ENCODE results near the gene EPHB4.
"Not testable (repeated sequence)": the region's sequence is repeated elsewhere in the genome, so short reads cannot be mapped to it uniquely, and the experiment has no call there.

The EPHB4 gene

DNA sequence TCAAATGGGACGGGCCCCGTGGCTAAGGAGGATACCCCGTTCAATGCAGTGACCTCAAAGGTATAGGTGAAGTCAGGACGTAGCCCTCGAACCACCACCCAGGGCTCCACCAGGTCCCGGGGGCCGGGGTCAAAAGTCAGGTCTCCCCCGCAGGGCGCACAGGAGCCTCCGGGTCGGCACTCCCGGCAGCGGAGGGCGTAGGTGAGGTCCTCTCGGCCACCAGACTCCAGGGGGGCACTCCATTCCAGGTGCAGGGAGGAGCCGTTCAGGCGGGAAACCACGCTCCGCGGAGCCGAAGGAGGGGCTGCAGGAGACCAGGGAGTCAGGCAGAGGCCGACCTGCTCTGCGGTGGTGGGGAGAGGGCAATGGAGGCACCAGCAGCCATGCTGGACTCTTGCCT is 7.7 kb downstream of the EPHB4 start:
- DNase-seq (ENCODE audit: low read depth) = no peak

DNA sequence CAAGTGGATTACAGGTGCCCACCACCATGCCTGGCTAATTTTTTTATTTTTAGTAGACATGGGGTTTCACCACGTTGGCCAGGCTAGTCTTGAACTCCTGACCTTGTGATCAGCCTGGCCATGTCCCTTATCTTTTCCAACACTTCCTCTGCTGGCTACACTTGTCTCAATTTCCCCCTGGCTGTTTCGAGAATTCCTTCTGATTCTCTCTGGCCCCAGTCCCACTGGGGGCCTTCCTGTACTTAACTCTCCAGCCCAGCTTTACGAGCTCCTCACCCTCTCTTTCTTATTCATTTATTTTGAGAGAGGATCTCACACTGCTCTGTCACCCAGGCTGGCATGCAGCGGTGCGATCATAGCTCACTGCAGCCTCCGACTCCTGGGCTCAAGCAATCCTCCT is 8.5 kb downstream of the EPHB4 start:
- DNase-seq (ENCODE audit: low read depth) = no peak

DNA sequence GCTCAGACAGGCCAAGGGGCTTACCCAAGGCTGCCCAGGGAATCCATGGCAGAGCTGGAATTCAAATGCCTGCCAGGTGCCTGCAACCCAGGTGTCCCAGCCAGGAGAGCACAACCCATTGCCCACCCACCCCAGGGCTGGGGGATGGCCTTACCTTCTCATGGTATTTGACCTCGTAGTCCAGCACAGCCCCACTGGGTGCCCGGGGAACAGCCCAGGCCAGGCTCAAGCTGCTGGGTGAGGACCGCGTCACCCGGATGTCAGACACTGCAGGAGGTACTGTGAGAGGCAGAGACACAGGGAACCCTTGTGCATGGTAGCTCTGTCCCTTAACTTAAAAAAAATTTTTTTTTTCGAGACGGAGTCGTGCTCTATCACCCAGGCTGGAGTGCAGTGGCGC is 9.0 kb downstream of the EPHB4 start:
- DNase-seq (ENCODE audit: low read depth) = no peak

DNA sequence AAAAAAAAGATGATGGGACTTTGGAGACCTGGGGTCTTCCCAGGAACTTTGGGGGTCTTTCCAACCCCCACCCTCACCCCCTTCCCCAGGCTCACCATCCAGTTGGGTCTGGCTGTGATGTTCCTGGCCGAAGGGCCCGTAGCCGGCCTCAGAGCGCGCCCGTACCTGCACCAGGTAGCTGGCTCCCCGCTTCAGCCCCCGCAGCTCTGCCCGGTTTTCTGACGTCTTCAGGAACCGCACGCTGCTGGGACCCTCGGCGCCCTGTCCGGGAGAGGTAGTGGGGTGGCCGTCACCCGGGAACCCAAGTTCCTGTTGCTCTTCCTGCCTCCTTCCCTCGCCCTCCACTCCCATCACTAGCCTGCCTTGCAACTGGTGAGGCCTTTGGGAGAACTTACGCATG is 10.2 kb downstream of the EPHB4 start:
- no peak for DNase-seq (ENCODE audit: low read depth)

DNA sequence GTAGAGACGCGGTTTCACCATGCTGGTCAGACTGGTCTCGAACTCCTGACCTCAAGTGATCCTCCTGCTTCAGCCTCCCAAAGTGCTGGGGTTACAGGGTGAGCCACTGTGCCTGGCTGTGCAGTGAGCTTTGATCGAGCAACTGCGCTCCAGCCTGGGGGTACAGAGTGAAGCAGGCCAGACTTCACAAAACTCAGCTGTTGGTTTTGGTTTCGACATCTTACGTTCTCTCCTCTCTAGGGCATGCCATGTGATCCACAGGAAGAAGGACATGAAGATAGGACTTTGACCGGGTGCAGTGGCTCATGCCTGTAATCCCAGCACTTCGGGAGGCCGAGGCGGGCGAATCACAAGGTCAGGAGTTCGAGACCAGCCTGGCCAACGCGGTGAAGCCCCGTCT is 10.8 kb downstream of the EPHB4 start:
- not testable (repeated sequence) for DNase-seq (ENCODE audit: low read depth)

DNA sequence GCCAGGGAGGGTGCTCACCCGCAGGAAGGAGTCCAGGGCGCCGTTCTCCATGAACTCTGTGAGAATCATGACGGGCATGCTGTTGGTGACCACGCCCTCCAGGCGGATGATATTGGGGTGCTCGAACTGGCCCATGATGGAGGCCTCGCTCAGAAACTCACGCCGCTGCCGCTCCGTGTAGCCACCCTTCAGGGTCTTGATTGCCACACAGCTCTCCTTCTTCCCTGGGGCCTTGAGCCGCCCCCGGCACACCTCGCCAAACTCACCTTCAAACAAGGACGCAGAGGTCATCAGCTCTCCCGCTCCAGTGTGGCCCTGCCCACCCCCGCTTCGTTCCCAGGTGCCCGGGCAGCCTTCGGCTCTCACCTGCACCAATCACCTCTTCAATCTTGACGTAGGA is 14.6 kb downstream of the EPHB4 start:
- DNase-seq (ENCODE audit: low read depth) = no peak

DNA sequence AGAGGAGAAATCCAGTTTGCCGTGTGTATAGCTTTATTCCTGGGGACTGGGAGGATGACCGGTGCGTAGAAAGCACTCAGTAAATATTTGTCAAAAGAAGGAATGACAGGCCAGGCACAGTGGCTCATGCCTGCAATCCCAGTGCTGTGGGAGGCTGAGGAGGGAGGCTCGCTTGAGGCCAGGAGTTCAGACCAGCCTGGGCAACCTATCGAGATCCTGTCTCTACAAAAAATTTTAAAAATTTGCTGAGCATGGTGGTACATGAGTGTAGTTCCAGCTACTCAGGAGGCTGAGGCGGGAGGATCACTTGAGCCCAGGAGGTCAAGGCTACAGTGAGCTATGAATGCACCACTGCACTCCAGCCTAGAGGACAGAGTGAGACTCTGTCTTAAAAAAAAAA is 15.8 kb downstream of the EPHB4 start:
- no peak for DNase-seq (ENCODE audit: low read depth)

DNA sequence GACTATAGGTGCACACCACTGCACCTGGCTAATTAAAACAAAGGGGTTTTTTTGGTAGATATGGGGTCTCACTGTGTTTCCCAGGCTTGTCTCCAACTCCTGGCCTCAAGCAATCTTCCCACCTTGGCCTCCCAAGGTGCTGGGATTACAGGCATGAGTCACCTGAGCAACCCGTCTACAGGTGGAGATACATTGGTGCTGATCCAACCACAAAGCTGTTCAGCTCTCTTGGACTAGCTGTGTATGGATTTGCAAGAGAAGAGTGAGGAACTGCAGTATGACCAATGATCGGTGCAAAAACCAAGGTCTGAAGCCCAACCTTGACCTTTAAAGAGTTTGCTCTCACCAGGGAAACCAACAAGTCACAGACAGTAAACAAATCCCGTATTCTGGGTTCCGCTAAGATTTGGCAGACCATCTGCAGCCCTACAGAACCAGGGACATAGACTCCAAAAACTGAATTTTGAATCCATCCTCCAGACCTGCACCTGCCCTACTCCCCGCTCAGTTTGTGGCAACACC is 18.9 kb downstream of the EPHB4 start:
- DNase-seq (ENCODE audit: low read depth) = no peak

DNA sequence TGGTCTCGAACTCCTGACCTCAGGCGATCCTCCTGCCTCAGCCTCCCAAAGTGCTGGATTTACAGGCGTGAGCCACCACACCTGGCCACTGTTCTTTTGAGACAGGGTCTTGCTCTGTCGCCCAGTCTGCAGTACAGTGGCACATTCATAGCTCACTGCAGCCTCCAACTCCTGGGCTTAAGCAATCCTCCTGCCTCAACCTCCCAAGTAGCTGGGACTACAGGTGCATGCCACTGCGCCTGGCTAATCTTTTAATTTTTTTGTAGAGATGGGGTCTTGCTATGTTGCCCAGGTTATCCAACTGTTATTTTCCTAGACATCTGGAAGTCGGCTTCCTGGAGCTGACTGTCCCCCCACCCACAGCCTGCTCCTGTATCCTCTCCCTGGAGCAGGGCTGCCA is 20.4 kb downstream of the EPHB4 start:
- DNase-seq (ENCODE audit: low read depth) = not testable (repeated sequence)

DNA sequence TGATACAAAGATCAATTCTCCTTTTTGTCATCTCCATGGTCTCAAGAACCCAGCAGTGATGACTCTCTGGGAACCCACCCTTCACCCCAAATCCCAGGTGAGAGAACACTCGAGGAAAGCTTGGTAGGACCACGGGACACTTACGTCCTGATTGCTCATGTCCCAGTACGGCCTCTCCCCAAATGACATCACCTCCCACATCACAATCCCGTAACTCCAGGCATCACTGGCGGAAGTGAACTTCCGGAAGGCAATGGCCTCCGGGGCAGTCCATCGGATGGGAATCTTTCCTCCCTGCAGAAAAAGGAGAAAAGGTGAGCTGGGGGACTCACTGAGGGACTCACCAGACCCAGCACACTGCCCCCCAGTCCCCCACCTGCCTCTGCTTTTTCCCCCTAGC is 21.0 kb downstream of the EPHB4 start:
- no peak for DNase-seq (ENCODE audit: low read depth)

DNA sequence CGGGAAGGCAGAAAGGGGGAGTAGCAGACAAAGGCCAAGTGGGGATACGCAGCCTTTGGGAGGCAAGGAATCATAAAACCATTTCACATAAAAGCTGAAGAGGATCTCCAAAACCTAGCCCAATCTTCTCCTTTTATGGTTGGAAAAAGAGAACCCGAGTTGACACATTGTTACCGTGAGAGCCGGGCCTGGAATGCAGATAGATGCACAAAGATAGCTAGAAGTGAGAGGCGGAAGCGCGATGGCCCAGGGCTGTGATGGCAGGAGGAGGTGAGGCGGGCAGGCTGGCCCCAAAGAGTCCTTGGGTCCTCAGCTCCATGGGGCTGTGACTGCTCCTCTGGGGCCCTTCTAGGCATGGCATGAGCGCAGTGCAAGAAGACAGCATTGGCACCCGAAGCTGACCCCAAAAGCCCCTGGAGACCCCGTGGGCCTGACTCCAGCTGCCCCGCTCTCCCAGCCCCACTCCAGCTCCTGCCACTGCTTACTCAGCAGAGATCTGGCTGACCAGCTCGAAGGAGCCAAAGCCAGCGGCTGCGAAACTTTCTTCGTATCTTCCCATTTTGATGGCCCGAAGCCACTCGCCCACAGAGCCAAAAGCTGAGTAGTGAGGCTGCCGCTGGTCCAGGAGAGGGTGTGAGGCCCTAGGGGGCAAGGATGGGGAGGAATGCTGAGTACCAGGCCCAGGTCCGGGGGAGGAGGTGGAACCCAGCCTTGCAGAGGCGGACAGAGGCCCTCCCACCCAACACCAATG is 22.5 kb downstream of the EPHB4 start:
- no peak for DNase-seq (ENCODE audit: low read depth)

DNA sequence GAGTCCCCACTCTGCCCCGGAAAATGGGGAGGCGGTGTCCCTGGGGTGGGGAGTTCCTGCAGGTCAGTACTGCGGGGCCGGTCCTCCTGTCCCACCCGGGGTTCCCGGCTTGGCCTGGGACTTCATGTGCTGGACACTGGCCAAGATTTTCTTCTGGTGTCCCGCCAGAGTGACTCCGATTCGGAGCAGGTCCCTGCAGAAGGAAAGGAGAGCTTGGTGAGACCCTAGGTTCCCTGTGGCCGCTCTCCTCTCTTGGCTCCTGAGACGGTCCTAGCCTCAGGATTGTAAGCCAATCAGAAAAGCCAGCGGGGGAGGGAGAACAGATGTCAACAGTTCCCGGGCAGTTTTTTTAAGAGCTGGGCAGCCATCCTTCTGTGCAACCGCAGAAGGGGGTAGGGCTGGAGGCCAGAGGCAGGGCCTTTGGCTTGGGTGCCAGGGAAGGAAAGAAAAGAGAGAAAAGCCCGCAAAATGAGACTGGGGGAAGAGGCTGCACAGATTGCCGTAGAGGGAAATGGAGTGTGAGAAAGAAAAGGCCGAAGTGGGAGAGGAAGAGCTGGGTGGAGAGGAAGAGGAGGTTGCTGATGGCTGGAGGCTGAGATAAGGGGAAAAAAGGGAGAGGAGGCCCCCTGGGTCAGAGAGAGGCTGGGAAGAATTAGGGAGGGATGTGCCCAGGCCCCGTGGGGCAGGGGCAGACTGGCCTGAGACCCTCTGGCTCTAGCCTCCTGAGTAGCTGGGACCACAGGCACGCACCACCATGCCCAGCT is 23.7 kb downstream of the EPHB4 start:
- DNase-seq (ENCODE audit: low read depth) = no peak

DNA sequence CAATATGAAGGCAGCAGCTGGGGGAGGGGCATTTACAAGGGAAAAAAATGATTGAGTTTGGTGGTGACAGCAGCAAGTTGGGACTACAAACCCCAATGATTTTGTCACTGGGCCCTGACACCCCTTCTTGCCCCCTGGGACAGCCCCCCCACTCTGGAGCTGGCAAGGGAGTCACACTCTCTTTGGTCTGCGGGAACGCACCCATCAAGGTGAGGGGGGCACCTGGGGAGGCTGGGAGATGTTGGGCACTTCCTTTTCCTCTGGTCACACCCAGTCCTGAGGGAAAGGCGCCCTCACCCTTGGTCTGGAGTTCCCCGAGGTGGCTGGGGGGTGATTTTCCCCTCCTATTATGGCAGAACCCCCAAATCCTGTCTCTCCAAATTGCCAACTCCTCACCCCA is 24.4 kb downstream of the EPHB4 start:
- DNase-seq (ENCODE audit: low read depth) = no peak

DNA sequence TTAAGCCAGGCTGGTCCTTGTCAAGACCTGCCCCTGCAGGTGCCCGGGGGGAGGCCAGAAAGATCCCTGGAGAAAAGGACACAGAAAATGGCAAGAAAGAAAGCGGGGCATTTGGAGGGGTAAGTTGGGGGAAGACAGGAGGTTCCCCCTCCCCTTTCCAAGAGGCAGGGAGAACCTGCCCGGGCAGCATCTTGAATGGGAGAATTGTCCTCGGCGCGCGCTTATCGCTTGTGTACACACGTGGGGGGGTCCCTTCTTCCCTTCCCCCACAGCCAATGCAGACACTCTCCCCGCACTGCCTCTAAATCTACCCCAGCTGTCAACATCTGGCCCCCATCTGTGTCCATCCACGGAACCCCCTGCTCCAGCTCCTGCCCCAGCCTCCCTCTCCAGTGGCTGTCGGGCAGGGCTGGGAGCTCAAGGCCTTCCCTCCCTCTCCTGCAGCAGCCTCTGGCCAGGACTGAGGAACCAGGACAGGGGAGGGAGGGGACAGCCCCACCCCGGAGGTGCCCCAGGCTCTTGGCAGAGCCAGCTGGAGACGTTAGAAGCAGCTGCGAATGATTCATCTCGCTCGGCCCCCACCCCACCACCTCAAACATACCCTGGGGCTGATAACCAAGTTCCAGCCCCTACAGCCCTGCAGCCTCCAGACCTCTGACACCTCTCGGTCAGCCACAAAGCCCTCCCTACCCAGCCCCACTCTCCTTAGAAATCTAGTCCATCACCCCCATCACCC is 25.3 kb downstream of the EPHB4 start:
- no peak for DNase-seq (ENCODE audit: low read depth)

DNA sequence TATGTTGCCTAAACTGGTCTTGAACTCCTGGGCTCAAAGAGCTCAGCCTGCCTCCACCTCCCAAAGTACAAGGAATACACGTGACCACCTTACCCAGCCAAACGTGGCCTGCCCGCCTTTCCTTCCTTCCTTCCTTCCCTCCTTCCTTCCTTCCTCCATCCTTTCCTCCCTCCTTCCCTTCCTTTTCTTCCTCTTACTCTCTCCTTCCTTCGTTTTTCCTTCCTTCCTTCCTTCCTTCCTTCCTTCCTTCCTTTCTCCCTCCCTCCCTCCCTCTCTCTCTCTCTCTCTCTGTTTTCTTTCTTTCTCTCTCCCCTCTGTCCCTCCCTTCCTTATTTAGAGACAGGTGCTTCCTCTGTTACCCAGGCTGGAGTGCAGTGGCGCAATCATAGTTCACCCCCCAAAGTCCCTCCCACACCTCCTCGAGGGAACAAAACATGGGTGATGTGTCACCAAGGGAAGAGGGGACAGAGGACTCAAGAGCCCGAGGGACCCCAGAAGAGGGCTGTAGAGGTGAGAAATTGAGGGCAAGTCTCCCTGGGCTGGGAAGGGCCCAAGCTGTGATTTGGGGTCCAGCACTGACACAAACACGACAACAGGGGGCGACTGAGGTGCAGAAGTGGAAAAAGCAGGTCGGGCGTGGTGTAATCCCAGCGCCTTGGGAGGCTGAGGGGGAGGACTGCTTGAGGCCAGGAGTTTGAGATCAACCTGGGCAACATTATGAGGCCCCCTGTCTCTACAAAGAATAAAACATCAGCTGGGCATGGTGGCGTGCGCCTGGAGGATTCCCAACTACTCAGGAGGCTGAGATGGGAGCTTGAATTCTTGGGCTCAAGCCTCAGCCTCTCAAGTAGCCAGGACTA is 28.1 kb downstream of the EPHB4 start:
- DNase-seq (ENCODE audit: low read depth) = peak; percentile 36

DNA sequence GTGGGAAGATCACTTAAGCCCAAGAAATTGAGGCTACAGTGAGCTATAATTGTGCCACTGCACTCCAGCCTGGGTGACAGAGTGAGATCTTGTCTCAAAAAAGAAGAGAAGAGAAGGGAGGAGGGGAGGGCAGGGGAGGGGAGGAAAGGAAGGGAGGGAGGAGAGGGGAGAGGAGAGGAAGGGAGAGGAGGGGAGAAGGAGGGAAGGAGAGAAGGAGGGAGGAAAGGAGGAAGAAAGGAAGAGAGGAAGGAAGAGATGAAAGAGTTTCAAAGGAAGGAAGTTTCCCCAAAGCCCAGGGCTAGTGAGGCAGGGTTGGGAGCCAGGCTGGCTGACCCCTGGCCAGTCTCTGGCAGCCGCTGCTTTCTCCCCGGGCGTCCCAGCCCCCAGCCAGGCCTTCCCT is 32.6 kb downstream of the EPHB4 start:
- DNase-seq (ENCODE audit: low read depth) = no peak

DNA sequence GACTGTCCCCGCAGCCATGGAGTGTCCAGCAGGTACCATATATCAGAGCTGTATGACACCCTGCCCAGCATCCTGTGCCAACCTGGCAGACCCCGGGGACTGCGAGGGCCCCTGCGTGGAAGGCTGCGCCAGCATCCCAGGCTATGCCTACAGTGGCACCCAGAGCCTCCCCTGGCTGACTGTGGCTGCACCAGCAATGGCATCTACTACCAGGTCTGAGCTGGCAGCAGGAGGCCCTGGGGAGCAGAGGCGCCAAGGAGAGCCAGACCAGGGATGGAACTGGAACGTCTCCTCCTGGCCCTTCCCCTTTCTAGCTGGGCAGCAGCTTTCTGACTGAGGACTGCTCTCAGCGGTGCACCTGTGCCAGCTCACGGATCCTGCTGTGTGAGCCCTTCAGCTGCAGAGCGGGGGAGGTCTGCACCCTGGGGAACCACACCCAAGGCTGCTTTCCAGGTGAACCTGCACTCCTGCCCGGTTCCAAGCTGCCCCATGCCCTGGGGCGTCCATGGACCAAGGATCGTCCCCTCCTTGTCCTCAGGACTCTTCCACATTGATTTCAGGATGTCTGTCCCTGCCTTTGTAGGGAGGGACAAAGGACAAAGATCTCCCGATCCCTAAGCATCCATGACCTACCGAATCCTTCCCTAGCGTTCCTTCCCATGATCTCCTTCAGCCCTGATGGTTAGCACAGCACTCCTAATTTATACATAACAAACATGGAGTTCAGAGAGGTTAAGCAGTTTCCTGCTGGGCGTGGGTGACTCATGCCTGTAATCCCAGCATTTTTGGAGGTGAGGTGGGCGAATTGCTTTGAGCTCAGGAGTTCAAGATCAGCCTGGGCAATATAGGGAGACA is 33.3 kb downstream of the EPHB4 start:
- no peak for DNase-seq (ENCODE audit: low read depth)

DNA sequence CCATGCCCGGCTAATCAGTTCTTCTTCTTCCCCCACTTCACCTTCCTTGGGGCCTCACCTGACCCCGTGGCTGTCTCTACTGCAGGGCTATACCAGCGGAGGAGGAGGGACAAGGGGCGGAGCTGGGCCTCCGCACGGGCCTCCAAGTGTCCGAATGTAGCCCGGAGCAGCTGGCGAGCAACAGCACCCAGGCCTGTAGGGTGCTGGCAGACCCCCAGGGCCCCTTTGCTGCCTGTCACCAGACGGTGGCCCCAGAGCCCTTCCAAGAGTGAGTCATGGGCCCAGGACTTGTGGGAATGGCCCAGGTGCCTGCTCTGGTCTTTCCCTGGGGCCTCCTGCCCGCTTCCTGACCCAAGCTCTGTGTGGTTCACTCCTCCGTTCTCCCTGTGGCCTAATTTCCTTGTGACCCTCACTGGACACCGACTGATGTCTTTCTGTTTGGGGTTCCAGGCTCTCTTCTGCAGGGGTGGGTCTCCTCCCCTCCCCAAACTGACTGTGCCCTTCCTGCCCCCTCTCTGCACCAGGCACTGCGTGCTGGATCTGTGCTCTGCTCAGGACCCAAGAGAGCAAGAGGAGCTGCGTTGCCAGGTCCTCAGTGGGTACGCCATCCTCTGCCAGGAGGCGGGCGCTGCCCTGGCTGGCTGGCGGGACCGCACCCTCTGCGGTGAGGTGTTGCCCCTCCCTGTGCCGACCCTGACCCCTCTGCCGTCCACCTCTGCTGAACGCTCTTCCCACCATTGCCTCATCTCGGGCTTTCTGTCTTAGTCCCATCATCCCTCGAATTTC is 35.2 kb downstream of the EPHB4 start:
- DNase-seq (ENCODE audit: low read depth) = no peak

DNA sequence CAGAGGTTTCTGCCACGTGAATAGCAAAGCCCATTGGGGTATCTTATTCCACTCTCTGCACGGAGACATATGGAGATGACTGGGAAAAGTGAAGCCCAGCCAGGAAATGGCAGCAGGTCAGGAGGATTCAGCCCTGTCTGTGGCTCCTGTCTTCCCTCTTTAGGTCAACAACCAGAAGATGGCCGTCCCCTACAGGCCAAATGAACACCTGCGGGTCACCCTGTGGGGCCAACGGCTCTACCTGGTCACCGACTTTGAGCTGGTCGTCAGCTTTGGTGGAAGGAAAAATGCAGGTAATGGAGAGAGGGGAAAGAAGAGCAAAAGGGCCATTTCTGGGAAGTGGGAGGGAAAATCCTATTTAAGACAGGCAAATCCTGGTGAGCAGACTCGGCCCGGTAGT is 38.3 kb downstream of the EPHB4 start:
- no peak for DNase-seq (ENCODE audit: low read depth)

DNA sequence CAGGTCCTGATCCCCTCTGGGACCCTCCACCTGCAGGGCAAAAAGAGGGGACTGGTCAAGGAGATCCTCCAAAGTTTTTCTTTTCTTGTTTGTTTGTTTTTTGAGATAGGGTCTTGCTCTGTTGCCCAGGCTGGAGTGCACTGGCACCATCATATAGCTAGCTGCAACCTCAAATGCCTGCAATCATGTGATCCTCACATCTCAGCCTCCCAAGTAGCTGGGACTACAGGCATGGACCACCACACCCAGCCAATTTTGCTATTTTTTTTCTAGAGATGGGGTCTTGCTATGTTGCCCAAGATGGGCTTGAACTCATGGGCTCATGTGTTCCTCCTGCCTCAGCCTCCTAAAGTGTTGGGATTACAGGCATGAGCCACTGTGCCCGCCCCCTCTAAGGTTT is 41.0 kb downstream of the EPHB4 start:
- no peak for DNase-seq (ENCODE audit: low read depth)
